GM19455 (cell line): Measurements from ENCODE around the gene DLX2.
"Not testable (repeated sequence)": the region's sequence is repeated elsewhere in the genome, so short reads cannot be mapped to it uniquely, and the experiment has no call there.

Experiments used
- ATAC-seq: cut with Tn5 transposase; IDR thresholded peaks from one replicate; pipeline ENCODE4 v1.9.1; 2021; ENCODE audit not compliant: unreplicated experiment

DLX2 gene

GRCh38 chr2:172083628-172084394, 18.9 kb downstream of the DLX2 start:
- no peak for ATAC-seq

GRCh38 chr2:172082944-172083627, 19.6 kb downstream of the DLX2 start:
- no peak for ATAC-seq

GRCh38 chr2:172082105-172082943, 20.4 kb downstream of the DLX2 start:
- ATAC-seq = no peak

- ATAC-seq = no peak
Measured at GRCh38 chr2:172081221-172082022, 21.3 kb downstream of the DLX2 start.

- ATAC-seq = no peak
Measured at GRCh38 chr2:172080641-172081220, 22.0 kb downstream of the DLX2 start.

GRCh38 chr2:172079838-172080640, 22.7 kb downstream of the DLX2 start:
- no peak for ATAC-seq

- ATAC-seq = no peak
Measured at GRCh38 chr2:172079416-172079815, 23.3 kb downstream of the DLX2 start.

- ATAC-seq = no peak
Measured at GRCh38 chr2:172074254-172074653, 28.4 kb downstream of the DLX2 start.

GRCh38 chr2:172073518-172073917, 29.2 kb downstream of the DLX2 start:
- ATAC-seq = no peak

GRCh38 chr2:172072706-172073105, 30.0 kb downstream of the DLX2 start:
- no peak for ATAC-seq

GRCh38 chr2:172072303-172072702, 30.4 kb downstream of the DLX2 start:
- no peak for ATAC-seq

- ATAC-seq = no peak
Measured at GRCh38 chr2:172070936-172071335, 31.8 kb downstream of the DLX2 start.

GRCh38 chr2:172067905-172068304, 34.8 kb downstream of the DLX2 start:
- ATAC-seq = not testable (repeated sequence)

- ATAC-seq = no peak
Measured at GRCh38 chr2:172066394-172066886, 36.3 kb downstream of the DLX2 start.

GRCh38 chr2:172065111-172065510, 37.6 kb downstream of the DLX2 start:
- ATAC-seq = no peak

- ATAC-seq = no peak
Measured at GRCh38 chr2:172063446-172063845, 39.3 kb downstream of the DLX2 start.

- no peak for ATAC-seq
Measured at GRCh38 chr2:172062402-172063004, 40.2 kb downstream of the DLX2 start.

- ATAC-seq = not testable (repeated sequence)
Measured at GRCh38 chr2:172060118-172060517, 42.6 kb downstream of the DLX2 start.

GRCh38 chr2:172058660-172059059, 44.0 kb downstream of the DLX2 start:
- no peak for ATAC-seq
